GM18508 (cell line): ENCODE results near the gene CACNA2D4.

ENCODE experiments used
- ATAC-seq: cut with Tn5 transposase; IDR thresholded peaks from one replicate; pipeline ENCODE4 v1.9.1; 2021; ENCODE audit warnings: moderate number of reproducible peaks; ENCODE audit not compliant: insufficient read depth, unreplicated experiment

CACNA2D4 gene

DNA sequence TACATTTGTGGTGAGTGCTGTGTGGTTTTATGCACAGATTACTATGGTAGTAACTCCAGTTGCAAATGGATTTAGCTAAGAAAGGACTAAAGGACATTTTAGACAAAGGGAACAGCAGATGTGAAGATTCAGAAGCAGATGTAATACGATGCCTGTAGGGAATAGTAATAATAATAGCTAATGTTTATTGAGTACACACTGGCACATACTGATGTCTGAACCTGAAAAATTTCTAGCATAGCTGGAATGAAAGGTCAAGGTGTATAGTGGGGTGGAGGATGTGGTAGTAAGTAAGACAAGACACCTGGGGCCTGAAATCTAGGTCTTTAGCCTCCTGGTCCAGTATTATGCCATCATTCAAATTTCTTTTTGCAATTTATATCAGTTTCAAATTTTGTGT is 152.3 kb downstream of the CACNA2D4 start:
- ATAC-seq = no peak

DNA sequence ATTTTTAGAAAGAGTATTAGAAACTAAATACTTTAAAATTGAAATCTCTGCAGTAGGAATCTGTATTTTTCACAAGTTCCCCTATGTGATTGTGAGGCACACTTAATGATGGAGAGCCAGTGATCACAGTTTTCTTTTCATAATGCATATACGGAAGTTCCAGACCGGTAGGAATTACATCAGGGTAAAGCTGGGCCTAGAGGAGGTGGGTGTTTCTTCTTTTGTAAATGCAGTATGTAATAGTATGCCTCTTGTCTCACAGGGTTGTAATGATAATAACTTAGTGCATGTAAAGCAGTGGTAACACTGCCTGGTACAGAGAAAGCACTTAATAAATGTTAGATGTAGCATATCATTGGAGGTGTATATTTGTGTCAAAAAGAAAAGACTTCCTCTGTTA is 155.3 kb downstream of the CACNA2D4 start:
- ATAC-seq = no peak

DNA sequence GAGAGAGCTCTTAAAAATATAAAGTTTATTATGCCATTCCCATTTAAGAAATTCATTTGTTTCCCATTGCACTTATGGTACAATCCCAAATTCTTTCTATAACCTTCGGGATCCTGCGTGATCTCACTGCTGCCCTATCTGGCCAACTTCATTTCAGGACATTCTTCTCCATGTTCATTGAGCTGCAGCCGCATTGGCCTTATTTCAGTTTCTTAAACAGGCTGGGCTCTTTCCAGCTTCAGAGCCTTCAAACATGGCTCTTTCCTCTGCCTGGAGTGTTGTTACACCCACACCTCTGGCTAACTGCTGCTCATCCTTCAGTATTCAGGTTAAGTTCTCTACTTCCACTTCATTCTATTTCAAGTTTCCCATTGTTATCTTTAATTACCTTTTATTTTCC is 156.6 kb downstream of the CACNA2D4 start:
- ATAC-seq = no peak

DNA sequence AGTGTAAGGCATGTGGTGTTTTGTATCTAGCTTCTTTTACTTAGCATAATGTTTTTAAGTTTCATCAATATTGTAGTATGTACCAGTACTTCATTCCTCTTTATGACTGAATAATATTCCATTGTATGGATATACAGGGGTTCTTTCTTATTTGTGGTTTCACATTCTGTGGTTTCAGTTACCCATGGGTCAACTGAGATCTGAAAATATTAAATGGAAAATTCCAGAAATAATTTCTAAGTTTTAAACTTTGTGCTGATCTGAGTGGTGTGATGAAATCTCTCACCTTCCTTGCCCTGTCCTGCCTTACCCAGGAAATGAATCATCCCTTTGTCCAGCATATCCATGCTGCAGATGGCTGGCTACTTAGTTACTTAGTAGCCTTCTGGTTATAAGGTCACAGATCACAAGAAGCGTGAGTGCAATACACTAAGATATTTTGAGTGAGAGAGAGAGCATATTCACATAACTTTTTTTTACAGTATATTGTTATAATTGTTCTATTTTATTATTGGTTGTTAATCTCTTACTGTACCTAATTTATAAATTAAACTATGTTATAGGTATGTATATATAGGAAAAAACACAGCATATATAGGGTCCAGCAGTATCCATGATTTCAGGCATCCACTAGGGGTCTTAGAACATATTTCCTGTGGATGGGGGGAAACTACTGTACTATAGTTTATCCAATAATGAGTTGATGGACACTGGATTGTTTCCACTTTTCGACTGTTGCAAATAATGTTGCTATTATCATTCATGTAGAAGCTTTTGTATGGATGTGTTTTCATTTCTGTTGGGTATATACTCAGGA is 157.7 kb downstream of the CACNA2D4 start:
- no peak for ATAC-seq

DNA sequence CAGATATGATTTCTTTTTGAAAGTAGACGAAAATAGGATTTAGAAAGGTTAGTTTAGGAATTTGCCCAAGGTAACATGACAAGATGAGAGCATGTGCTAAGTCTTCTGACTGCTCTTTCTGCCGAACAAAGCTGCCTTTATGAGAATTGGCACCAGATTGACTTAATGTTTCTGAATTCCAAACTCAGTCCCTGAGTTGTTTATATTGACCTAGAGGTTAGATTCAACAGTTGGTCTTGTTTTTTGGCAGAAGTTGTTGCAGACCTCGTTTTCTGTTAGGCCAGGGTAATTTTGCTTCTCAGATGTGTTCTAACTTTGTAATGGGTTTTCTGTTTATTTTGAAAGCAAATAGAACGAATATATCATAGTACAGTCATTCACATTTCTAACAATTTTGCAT is 159.6 kb downstream of the CACNA2D4 start:
- no peak for ATAC-seq

DNA sequence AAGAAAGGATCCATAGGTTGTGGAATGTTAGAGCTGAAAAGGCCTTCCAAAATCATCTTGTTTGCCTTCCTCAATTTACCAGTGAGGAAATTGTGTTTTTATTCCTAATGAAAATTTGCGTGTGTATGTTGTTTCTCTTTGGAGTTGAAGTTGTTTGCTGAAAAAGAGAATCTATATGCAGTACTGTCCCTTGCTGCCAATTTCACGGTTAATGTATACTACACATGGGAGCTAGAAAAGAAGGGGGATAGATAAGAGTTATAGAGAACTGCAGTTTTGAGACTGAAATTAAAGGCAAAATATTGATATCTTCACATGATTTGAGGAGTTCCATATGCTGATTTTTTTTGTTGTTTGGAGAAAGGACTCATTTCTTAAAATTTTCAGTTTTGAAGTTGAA is 160.1 kb downstream of the CACNA2D4 start:
- no peak for ATAC-seq

DNA sequence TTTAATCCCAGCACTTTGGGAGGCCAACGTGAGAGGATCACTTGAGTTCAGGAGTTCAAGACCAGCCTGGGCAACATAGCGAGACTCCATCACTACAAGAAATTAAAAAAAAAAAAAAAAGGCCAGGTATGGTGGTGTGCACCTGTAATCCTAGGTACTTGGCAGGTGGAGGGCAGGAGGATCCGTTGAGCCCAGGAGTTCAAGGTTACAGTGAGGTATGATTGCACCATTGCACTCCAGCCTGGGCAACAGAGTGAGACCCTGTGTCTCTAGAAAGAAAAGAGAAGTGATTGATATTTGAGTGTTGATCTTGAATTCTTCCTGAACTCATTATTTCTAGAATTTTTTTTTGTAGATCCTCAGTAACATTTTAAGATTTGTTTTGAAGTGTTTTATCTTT is 168.2 kb downstream of the CACNA2D4 start:
- ATAC-seq = no peak

DNA sequence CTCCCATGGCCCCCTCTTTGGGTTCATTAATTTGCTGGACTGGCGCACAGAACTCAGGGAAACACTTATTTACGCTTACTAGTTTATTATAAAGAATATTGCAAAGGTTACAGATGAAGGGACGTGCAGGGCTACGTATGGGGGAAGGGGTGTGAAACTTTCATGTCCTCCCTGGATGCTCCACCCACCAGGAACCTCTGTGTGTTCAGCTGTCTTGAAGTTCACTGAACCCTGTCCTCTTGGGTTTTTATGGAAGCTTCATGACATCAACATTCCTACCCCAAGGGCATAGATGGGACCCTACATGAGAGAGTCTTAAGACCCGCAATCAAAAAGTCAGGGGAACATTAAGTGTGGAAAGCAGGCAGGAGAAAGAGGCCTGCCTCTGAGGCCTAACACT is 169.4 kb downstream of the CACNA2D4 start:
- ATAC-seq = no peak

DNA sequence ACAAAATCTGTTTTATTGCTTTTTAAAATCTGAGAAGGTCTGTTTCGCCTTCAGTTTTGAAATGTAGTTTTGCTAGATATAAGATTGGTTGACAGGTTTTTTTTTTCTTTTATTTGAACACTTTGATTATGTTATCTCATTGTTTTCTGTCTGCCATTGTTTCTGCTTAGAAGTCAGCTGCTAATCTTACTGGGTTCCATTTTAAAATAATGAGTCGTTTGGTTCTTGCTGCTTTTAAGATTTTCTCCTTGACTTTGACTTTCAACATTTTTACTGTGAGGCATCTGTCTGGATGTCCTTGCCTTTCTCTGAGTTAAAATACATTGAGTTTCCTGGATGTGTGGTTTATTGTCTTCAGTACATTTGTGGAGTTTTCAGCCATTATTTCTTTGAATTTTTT is 170.8 kb downstream of the CACNA2D4 start:
- no peak for ATAC-seq

DNA sequence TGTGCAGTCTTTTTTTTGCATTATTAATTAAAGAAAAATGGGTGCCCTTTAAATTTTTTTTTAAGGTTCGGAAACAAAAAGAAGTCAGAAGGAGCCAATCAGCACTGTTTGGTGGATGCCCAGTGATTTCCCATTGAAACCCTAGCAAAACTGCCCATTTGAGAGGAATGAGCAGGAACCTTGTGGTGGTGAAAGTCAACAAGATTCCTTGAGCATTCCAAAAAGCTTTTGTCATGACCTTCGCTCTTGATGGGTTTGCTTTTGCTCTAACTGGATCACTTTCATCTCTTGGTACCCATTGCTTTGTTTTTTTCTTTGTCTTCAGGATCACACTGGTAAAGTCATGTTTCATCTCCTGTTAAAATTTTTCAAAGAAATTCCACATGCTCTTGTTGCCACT is 173.5 kb downstream of the CACNA2D4 start:
- ATAC-seq = no peak
